HG03196 (cell line): ENCODE results near the gene PHLPP1.
"Not testable (repeated sequence)": the region's sequence is repeated elsewhere in the genome, so short reads cannot be mapped to it uniquely, and the experiment has no call there.

Source experiments
- ATAC-seq: cut with Tn5 transposase; IDR thresholded peaks from one replicate; pipeline ENCODE4 v1.9.1; 2021; ENCODE audit not compliant: unreplicated experiment

PHLPP1 gene

DNA sequence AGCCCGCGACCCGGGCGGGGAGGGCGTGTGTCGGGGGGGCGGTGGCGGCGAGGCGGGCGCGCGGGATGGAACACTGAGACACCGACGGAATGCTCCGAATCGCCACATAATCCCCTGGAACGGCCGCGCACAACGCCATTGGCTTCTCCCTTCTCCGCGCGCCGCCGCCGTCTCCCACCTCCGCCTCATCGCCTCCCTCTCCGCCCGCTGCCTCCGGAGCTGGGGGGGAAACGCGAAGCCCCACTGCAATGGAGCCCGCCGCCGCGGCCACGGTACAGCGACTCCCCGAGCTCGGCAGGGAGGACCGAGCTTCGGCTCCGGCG is at the start of gene PHLPP1:
PHLPP1 (plus strand) TSS at position 106 of the 323 bp plus-strand sequence; CDS start at position 249, 143 bp downstream.
- peak; percentile 8 for ATAC-seq

DNA sequence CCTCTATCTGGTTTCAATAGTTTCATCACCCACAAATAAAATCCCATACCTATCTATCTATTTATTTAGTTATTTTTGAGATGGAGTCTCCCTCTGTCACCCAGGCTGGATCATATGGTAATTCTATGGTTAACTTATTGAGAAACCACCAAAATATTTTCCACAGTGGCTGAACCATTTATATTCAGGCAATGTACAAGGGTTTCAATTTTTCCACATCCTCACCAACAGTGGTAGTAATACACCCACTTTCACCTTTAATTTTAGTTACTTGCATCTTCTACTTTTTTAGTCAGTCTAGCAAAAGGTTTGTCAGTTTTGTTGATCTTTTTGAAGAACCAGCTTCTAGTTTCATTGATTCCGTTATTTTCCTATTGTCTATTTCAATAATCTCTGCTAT is 46.1 kb upstream of the PHLPP1 start:
- ATAC-seq: no peak

- no peak for ATAC-seq
These were observed 44.8 kb upstream of the PHLPP1 start for GRCh38 chr18:62670573-62670972.

- ATAC-seq: no peak
These were observed 42.7 kb upstream of the PHLPP1 start for GRCh38 chr18:62672600-62672999.

DNA sequence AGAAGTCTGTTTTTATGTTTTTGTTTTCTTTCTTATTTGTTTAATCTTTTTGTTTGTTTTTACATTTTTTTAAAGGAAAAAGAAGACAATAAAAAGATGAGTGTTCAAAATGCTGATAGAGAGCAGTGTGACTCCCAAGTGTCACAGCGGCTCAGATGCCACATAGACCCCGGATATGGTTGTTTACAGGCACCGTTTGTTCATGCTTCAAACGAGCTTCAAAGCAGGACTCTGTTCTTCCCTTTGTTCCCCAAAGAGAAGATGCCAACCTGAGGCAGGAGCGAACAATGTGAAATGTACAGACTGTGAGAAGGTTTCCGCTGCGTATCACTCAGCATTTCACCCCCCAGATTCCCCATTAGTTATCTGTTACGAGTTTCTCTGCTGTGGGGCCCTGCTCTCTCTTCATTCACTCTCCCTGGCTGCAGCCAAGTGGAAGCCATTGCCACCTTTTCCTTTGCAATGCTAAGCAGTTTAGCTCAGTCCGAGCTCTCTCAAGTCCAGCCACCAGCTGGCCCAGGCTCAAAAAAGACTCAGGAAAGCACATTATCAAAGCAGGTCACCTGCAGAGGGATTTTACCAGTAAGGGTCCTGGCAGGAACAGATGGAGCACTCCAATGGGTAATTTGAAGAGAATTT is 36.4 kb upstream of the PHLPP1 start:
- ATAC-seq: no peak

- no peak for ATAC-seq
These were observed 33.0 kb upstream of the PHLPP1 start for GRCh38 chr18:62682371-62682770.

DNA sequence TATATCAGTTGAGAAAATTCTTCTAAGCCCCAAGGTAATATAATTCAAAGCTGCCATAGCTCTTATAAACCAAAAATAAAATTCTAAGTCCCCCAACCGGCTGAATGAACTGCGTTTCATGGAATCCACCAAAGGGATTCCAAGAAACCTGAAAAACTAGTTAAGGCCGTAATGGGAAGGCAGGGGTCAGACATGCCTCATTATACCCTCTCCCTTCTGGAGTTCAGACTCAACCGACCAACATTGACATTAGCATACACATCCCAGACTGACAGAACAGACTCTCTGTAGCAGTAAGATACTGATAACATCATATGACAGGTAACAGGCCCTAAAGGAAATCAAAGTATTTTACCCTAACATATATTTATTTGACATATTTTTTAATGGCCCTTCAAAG is 31.4 kb upstream of the PHLPP1 start:
- no peak for ATAC-seq

GRCh38 chr18:62688743-62689317 is 26.5 kb upstream of the PHLPP1 start:
- ATAC-seq: no peak

DNA sequence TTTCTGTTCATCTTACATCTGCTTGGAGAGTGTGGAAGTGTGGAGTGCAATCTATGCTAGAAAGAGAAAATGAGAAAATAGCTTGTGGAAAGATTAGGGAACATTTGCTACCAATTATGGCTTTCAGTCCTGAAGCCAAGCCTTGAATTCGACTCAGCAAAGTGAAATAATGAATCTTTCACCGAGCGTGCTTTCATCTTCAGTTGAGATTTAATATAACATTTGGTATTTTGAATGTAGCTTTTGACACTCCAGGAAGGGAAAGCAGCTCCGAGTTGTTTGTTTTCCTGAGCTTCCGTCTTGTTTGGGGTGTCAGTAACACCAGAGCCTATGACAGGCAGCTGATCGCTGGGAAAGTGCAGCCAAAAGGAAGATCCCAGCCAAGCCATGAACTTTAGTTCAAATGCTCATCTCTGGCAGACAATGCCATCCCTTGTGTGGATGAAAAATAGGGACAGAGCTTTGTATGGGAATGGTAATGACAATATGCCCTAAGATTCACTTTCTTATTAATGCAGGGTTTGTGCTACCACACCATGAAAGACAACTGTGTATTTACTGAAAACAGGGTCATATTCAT is 25.0 kb upstream of the PHLPP1 start:
- no peak for ATAC-seq

DNA sequence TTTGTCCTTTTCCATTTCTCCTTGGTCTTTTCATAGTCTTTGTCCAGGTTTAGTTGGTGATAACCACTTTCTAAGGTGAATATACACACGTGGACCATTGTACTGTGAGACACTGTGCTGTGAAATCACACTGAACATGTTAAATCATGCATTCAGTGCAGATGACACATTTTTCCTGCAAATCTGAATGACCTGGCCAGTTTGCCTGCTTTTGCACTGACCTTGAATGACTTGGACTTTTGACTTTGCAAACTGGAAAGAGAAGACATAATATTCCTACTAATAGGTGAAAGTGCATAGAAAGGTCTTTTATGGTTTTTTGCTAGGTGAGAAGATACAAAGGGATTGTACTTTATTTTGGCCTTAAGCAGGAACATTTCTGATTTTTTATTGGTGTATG is 21.7 kb upstream of the PHLPP1 start:
- no peak for ATAC-seq

- ATAC-seq: no peak
These were observed 17.7 kb upstream of the PHLPP1 start for GRCh38 chr18:62697636-62698035.

DNA sequence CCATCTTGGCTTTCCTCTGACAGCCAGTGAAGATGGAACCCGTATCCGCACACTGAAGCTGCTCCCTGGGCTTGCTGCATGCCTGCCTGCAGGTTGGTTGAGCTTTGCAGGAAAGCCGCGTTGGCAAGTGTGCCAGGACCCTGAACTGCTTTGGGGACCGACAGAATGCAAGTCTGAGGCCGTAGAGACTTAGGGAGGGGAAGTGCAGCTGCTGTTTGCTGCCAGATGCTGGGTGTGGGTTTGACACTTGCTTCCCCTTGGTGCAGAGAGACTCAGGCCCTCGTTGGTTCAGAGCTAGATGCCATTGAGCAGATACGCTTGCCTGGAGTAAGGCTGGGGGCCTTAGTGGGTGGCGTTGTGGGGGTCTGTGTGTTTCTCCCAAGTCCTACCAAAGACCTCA is 13.1 kb upstream of the PHLPP1 start:
- no peak for ATAC-seq

- ATAC-seq: not testable (repeated sequence)
These were observed 8.5 kb upstream of the PHLPP1 start for GRCh38 chr18:62706879-62707278.

DNA sequence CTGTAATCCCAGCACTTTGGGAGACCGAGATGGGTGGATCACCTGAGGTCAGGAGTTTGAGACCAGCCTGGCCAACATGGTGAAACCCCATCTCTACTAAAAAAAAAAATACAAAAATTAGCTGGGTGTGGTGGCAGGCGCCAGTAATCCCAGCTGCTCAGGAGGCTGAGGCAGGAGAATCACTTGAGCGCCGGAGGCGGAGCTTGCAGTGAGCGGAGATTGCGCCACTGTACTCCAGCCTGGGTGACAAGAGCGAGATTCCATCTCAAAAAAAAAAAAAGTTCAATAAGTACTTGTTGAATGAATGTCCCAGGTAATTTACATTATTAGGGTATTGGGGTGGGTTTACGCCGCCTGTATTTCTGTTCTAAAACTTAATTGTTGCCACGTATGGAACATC is 5.4 kb upstream of the PHLPP1 start:
- not testable (repeated sequence) for ATAC-seq

DNA sequence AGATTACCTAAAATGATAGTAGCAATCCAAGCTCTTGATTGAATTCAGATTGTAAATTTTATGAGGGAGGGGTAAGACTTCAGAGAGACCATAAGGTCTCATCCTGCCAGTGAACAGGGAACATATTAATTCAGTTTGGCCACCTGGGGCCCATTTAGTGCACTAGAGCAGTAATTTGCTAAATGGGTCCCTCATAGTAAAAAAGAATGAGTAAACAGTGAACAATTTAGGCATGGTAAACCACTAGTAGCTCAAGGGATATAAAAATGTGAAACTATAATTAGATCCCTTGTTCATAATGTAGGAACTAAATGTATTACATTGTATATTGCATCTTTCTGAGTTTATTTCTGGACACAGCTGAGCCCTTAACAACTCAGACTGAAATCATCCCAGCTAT is 4.9 kb upstream of the PHLPP1 start:
- no peak for ATAC-seq

- ATAC-seq: no peak
These were observed 3.6 kb upstream of the PHLPP1 start for GRCh38 chr18:62711781-62712180.

GRCh38 chr18:62713651-62714247 is 1.6 kb upstream of the PHLPP1 start:
- no peak for ATAC-seq

DNA sequence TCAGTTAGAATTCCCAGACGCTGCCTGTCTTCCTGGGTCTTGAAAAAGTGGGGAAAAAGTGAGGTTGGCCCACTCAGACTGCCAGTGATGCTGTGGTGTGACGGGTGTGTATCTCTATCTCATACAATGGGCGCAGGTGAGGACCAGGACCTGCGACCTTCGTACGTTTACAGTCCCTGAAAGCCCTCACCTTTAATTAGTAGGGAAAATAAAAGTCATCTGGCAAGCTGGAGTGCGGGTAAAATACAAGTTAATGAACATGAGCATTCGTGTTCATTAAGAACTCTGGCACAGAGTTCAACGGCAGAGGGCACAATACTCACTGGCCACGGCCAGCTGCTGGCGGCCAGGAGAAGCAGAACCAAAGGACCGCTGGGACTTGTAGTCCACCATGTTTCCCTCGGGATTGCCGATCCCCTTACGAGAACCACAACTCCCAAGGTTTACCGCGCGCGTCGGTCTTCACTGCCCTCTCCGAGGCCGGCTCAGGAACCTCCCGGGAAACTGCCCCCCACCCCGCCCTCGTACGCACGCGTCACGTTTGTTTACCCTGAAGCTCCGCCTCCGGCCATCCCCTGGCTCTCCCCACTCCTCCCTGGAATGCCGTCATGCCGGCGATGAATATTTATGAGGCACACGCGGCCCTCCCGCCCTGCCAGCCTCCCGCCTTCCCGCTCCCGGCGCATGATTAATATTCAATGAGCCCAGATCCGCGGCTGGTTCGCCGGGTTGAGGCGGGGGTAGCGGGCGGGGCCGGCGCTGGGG is 488 bp upstream of the PHLPP1 start:
- peak; percentile 70 for ATAC-seq

- ATAC-seq: peak; percentile 25
These were observed 646 bp downstream of the PHLPP1 start for GRCh38 chr18:62715759-62716615.

- no peak for ATAC-seq
These were observed 1.4 kb downstream of the PHLPP1 start for GRCh38 chr18:62716619-62717168.
